Esophagus (tissue), 2 donors: ENCODE measurements around the gene CLDN12. TPM values are rescaled to one million over a fixed set of nuclear protein-coding genes. Genes with fewer than 3 reads are reported as not detected.
A peak's percentile ranks its signal among the peaks of the same experiment; 100 is the strongest.

ENCODE experiments used
- H3K27ac ChIP-seq, 2 donors: one replicate each; pipeline ENCODE4 v1.5.1; 2013; ENCODE audit warnings: low read depth in 2 of 2, mild to moderate bottlenecking in 2 of 2, inconsistent platforms in 1 of 2, low read length in 1 of 2, moderate library complexity in 1 of 2
- H3K27me3 ChIP-seq, 2 donors: one replicate each; pipeline ENCODE4 v1.6.1; 2013; ENCODE audit warnings: low read length in 2 of 2, control low read depth in 1 of 2, mild to moderate bottlenecking in 1 of 2; ENCODE audit not compliant: insufficient read depth in 2 of 2, control insufficient read depth in 1 of 2
- H3K36me3 ChIP-seq, 2 donors: one replicate each; pipeline ENCODE4 v1.6.1; 2013; ENCODE audit warnings: low read length in 1 of 2; ENCODE audit not compliant: control insufficient read depth in 2 of 2, insufficient read depth in 2 of 2
- H3K4me1 ChIP-seq, 2 donors: one replicate each; pipeline ENCODE4 v1.6.1; 2013; ENCODE audit warnings: low read length in 1 of 2; ENCODE audit not compliant: control insufficient read depth in 2 of 2, insufficient read depth in 2 of 2
- H3K4me3 ChIP-seq, 2 donors: one replicate each; pipeline ENCODE4 v1.5.1; 2013; ENCODE audit warnings: low read length in 2 of 2, mild to moderate bottlenecking in 2 of 2, low read depth in 1 of 2, moderate library complexity in 1 of 2
- H3K9me3 ChIP-seq, 2 donors: one replicate each; pipeline ENCODE4 v1.6.1; 2013; ENCODE audit warnings: mild to moderate bottlenecking in 2 of 2, low read depth in 1 of 2, low read length in 1 of 2, moderate library complexity in 1 of 2; ENCODE audit not compliant: control insufficient read depth in 2 of 2, insufficient read depth in 1 of 2
- WGBS, 2 donors: extraction: QIAGEN DNeasy Blood & Tissue Kit; methylation state at CpG; one replicate each; pipeline ENCODE4 v1.1.7; 2013; 5-methylcytosine and 5-hydroxymethylcytosine counted together
- polyA plus RNA-seq, 2 donors: library from polyadenylated mRNA; stranded (reverse); fragments of 200-250 nt; gene quantifications; one replicate each; pipeline ENCODE4 v1.2.3, GENCODE V29; 2013
- donor health status: healthy with polysubstance abuse.
- donor health status: Bipolar disorder and iron deficiency.

CLDN12 gene
- polyA plus RNA-seq, 2 donors: 8.7 to 11.5 TPM

DNA sequence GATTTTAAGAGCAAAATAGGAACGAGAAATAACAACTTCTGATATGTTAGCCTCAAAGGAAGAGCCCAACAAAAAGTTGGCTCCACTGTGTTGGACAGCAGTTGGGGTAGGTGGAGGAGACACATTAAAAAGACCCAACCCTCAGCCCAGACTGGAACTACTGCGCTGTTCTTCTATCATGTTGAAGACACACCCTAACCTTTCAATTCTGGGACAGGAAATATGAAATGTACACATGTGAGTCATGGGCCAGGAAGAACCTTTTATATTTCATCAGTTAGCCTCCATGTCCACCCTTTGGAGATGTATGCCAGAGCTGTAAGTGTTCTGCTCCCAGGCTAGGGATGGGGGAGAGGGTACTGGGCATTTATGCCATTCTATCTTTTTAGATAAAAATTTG, 22.1 kb downstream of the CLDN12 start:
- Histone ChIP-seq H3K4me1 (no peaks in the 10 kb centered on the region), H3K9me3 (no peaks in the 10 kb centered on the region), H3K4me3 (no peak overlapping the region), H3K27me3 (no peaks in the 10 kb centered on the region), H3K36me3 (no peaks in the 10 kb centered on the region), H3K27ac (no peak overlapping the region)
- 47 to 70% methylated on average over 2 of the region's 2 CpGs for WGBS, 2 donors

DNA sequence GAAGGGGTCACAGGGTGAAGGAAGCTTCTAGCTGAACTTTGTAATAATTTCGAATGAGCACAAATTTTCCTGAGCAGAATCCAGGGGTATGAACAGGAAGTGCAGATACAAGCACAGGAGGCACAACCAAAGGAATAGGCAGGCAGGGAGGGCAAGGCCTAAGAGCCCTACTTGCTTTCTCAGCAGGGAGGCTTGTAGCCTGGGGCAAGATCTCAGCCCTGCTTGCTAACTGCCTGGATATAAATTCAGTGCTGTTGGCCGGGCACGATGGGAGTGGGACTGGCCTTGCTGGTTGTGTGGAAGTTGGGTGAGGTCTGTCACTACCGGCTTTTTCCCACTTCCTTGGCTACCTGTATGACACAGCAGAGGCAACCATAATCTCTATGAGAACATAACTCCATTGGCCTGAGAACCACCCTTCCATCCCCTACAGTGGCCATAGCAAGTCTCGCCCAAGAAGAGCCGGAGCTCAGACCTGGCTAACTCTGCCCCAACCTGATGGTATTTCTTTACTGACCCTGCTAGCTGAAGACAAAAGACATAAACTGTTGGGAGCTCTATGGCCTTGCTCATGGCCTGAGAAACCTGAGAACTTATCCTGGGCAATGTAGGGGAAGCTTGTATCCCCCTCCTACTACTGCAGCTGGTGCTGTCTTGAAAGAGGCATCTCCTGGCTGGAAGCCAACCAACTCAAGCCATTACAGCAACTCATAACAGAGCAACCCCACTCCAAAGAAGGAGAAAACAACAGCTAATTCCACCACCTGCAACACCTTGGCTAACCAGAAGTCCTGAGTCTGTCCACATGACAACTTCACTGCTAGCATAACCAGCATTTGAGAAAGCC, 27.6 kb downstream of the CLDN12 start:
- H3K4me1 ChIP-seq: peaks cover 0 to 3% of the 10 kb centered on the region in 2 donors
- peaks cover 0 to 12% of the 10 kb centered on the region in 2 donors for H3K9me3 ChIP-seq
- H3K27ac ChIP-seq: no peak overlapping the region
- H3K27me3 ChIP-seq: no peaks in the 10 kb centered on the region
- 80 to 83% methylated on average over 6 of the region's 6 CpGs for WGBS, 2 donors
- no peaks in the 10 kb centered on the region for H3K36me3 ChIP-seq
- no peak overlapping the region for H3K4me3 ChIP-seq

DNA sequence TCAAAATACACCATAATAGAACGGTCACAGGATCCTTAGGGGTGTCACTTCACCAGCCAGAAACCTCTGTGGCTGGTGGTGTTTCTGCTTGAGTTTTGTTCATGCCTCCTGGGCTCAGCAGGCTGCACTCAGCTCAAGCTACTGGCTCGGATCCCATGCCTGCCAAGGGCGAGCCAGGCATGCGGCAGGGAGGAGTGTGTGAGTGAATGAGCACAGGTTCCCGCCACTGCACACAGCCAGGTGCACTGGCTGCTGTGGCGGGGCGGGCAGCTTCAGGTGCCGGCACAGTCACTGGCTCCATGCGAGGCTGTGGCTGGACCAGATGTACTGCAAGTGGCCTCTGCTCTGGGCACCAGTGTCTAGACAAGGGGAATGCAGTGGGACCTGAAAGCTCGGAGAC, 29.5 kb downstream of the CLDN12 start:
- H3K27ac ChIP-seq: no peak overlapping the region
- H3K36me3 ChIP-seq: no peaks in the 10 kb centered on the region
- no peaks in the 10 kb centered on the region for H3K27me3 ChIP-seq
- no peak overlapping the region for H3K4me3 ChIP-seq
- WGBS, 2 donors: 51 to 52% methylated on average over 10 of the region's 10 CpGs
- H3K9me3 ChIP-seq: peaks cover 0 to 12% of the 10 kb centered on the region in 2 donors
- H3K4me1 ChIP-seq: peaks cover 0 to 3% of the 10 kb centered on the region in 2 donors

DNA sequence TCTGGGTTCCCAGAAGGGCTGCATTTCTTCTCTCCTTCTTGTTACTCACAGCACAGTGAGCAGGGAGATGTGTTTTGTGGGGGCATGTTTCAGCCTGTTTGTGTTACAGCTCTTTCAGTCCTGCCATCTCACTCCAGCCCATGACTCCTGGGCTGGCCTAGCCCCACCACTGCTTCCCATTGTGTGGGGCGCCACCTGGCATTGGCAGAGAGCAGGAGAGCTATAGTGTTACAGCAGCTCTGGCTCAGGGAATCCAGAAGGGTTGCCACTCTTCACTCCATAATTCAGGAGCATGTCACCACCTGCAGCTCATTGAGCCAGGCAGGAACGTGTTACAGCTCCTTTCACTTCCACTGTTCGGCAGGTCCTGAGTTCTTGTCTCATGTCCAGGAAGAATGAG, 30.0 kb downstream of the CLDN12 start:
- 56 to 69% methylated on average over 3 of the region's 3 CpGs for WGBS, 2 donors
- Histone ChIP-seq H3K36me3 (no peaks in the 10 kb centered on the region), H3K4me1 (peaks cover 0 to 3% of the 10 kb centered on the region in 2 donors), H3K9me3 (peaks cover 0 to 12% of the 10 kb centered on the region in 2 donors), H3K27me3 (no peaks in the 10 kb centered on the region), H3K4me3 (no peak overlapping the region), H3K27ac (no peak overlapping the region)

DNA sequence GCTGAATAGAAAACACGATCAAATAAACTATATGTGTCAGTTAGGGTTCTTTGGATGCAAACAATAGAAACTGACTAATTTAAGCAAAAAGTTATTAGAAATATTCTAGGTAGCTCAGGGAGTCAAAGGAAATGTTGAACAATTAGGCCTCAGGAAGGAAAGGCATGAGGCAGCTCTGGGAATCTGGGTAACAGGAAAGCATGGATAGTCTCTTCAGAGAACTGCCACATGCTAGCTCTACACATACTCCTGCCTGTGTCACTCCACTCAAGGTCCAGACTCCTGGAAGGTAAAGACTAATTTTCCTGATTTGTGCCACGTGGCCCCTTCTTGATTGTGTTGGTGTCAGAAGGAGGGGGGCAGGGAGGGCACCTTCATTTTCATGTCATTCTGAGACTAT, 42.4 kb downstream of the CLDN12 start:
- no peaks in the 10 kb centered on the region for H3K4me1 ChIP-seq
- 46 to 54% methylated on average over 2 of the region's 2 CpGs for WGBS, 2 donors
- H3K4me3 ChIP-seq: no peak overlapping the region
- no peaks in the 10 kb centered on the region for H3K27me3 ChIP-seq
- H3K27ac ChIP-seq: no peak overlapping the region
- H3K9me3 ChIP-seq: no peaks in the 10 kb centered on the region
- no peaks in the 10 kb centered on the region for H3K36me3 ChIP-seq

DNA sequence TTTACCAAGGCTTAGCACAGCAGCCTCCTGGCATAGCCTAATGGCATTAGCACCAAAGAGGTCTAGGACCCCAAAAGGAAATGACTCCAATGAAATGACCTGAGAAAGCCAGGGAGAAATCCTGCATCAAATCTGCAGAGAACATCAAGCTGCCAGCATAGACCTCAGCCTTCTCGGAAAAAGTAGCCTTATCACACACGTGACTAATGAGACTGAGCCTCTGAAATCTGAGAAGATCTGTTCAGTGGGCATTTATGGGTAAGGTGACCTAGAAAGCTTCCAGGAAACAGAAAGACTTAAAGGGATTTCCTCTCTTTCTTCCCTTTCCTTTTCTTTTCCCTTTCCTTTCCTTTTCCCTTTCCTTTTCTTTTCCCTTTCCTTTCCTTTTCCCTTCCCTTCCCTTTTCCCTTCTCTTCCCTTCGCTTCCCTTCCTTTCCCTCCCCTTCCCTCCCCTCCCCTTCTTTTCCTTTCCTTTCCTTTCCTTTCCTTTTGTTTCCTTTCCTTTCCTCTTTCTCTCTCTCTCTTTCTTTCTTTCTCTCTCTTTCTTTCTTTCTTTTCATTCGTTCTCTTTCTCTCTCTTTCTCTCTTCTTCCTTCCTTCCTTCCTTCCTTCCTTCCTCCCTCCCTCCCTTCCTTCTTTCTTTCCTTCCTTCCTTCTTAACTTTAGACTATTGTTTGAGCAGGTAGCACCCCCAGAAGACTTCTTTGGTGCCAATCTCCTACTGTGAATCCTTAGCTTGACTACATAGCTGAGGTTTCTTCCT, 43.1 kb downstream of the CLDN12 start:
- H3K9me3 ChIP-seq: no peaks in the 10 kb centered on the region
- no peaks in the 10 kb centered on the region for H3K27me3 ChIP-seq
- no peaks in the 10 kb centered on the region for H3K36me3 ChIP-seq
- H3K4me1 ChIP-seq: no peaks in the 10 kb centered on the region
- 53 to 64% methylated on average over 4 of the region's 4 CpGs for WGBS, 2 donors
- no peak overlapping the region for H3K27ac ChIP-seq
- H3K4me3 ChIP-seq: no peak overlapping the region

DNA sequence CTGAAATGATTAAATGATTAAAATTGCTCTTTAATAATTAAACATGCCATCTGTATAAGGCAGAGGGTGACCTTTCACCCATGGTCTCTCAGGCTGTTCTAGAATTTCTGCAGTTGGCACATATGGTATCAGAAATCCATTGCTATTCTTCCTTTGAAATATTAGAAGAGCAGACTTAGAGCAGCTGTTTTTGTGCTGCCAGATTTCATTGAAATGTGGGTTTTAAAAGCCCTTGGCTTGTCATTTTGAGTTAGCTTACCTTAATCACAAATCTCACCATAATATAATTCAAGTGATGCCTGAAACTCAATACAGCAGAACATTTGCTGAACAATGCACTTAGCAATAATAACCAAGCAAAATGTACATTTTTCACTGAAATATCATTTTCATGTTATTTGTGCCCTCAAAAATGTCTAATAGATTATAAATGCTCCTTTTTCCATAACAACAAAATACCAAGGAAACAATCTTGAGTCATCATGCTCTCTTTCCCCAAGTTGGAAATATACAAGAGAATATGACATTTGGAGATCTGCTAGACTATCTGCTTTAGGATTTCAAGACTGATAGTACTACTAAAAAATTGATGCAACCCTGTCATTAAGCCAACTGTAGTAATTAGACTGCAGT, 50.1 kb downstream of the CLDN12 start:
- Histone ChIP-seq H3K4me1 (no peaks in the 10 kb centered on the region), H3K27me3 (no peaks in the 10 kb centered on the region), H3K27ac (no peak overlapping the region), H3K9me3 (no peaks in the 10 kb centered on the region), H3K4me3 (no peak overlapping the region), H3K36me3 (no peaks in the 10 kb centered on the region)

DNA sequence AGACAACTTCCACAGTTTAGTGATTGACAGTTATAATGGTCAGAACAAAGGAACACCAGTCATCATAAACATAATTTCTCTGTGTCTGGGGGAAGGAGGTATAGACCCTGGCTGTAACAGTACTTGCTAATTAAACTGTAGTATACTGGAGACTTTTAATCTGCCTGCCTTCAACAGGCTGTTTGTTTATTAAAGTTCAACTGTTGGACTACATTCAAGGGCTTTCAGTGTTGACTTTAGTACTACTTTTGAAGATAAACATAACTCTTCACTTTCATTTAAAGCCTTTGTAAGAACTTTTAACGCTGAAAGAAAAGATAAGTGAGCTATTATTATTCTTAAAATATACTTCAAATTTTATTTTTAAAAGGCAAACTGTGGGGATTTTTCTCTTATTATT, 50.7 kb downstream of the CLDN12 start:
- Histone ChIP-seq H3K27ac (no peak overlapping the region), H3K4me3 (no peak overlapping the region)
- 29 to 42% methylated on average over 1 of the region's 1 CpG for WGBS, 2 donors

DNA sequence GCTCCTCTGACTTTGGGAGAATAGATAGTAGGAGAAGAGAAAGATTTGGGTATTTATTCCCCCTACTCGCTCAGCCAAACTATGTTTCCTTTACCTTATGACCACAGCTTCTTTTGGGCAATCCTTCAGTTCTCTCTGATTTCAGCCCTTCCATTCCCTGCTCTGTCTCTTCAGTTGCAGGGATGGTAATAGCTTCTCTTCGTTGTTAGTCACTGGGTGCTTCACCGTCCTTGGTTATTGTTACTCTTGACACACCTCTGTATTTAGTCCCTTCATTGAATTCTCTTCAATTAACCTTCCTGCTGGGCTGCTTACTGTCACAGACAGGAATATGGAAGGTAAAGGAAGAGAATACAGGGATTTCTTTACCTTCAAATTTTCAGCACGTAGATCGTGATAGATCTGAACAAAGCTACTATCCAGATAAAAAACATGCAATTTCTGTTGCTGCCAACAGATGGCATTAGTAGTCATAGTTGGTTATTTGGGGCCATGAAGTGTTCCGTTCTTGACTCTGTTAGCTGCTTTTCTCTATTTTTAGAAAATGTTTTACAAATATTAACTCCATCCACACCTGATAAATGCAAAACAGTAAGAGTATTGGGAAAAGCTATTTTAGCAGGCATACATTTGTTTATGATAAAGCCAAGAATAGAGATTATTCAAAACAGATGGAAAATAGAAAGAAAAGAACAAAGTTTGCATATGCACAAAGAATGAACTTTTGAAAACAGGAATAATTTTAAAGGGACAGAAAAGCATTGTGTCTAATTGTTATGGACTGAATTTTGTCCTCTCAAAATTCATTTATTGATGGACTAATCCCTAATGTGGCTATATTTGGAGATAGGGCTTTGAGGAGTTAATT, 52.1 kb downstream of the CLDN12 start:
- Histone ChIP-seq H3K36me3 (no peaks in the 10 kb centered on the region), H3K9me3 (no peaks in the 10 kb centered on the region), H3K4me1 (no peaks in the 10 kb centered on the region), H3K4me3 (peak overlapping the region in 1 of 2 donors; percentile 7), H3K27me3 (no peaks in the 10 kb centered on the region), H3K27ac (no peak overlapping the region)
- WGBS, 2 donors: 28 to 32% methylated on average over 6 of the region's 6 CpGs

More for the DNA sequence above, 50.7 kb downstream of the CLDN12 start:
- Histone ChIP-seq H3K36me3 (no peaks in the 10 kb centered on the region), H3K4me1 (no peaks in the 10 kb centered on the region), H3K27me3 (no peaks in the 10 kb centered on the region), H3K9me3 (no peaks in the 10 kb centered on the region)
